A549 (cell line): ENCODE data around the gene CELF2. TPM values are rescaled to one million over a fixed set of nuclear protein-coding genes. Genes with fewer than 3 reads are reported as not detected.

Experiments used
- ATAC-seq, 2 experiments: fragments of 200-7000 bp in 1 of 2; fragments of >200 bp in 1 of 2; cut with Nextera tagmentation in 1 of 2; cut with Tn5 transposase in 1 of 2; 3 replicates each; pipeline versions ENCODE4 v1.8.0 to v1.9.1; 2018 to 2020; ENCODE audit warnings: mild to moderate bottlenecking in 1 of 2, moderate library complexity in 1 of 2
- CTCF ChIA-PET: fragments of 300-600 bp; sonication (Branson Sonifier 250); formaldehyde crosslinking; extraction: SDS; loops from one replicate; lab custom pipeline; 2021; ENCODE audit warnings: antibody characterized with exemption, inconsistent platforms; lab: Yijun Ruan, JAX
- POLR2A ChIA-PET: fragments of 350-600 bp; formaldehyde crosslinking; extraction: SDS; loops from one replicate; lab custom pipeline; 2021; ENCODE audit warnings: antibody characterized with exemption, inconsistent platforms; lab: Yijun Ruan, JAX
- DNase-seq, 2 experiments: peaks; one replicate each; pipeline versions ENCODE4 v3.0.0 to v3.0.0-alpha.2; 2011 to 2016; ENCODE audit warnings: low read depth in 1 of 2, low spot score in 1 of 2
- FAIRE-seq: peaks from 2 replicates; lab custom pipeline; 2011; peaks lifted over from hg19 to GRCh38; lab: Jason Lieb, UNC
- H3K27ac ChIP-seq, 2 experiments: fragments of >200 bp; sonication (Bioruptor Twin); formaldehyde crosslinking; 3 replicates each; pipeline ENCODE4 v1.5.1; 2016 to 2017
- H3K4me1 ChIP-seq: fragments of >200 bp; sonication (Bioruptor Twin); formaldehyde crosslinking; 3 replicates; pipeline ENCODE4 v1.6.1; 2016
- H3K4me2 ChIP-seq: fragments of >200 bp; sonication (Bioruptor Twin); formaldehyde crosslinking; 3 replicates; pipeline ENCODE4 v1.6.1; 2016
- H3K4me3 ChIP-seq: fragments of >200 bp; sonication (Bioruptor Twin); formaldehyde crosslinking; 3 replicates; pipeline ENCODE4 v1.5.1; 2016
- H3K9me3 ChIP-seq: fragments of >200 bp; sonication (Bioruptor Twin); formaldehyde crosslinking; 3 replicates; pipeline ENCODE4 v1.6.1; 2016
- CHD2 ChIP-seq: fragments of 150-350 bp; IDR thresholded peaks from 2 replicates; pipeline ENCODE4 v1.6.1; 2014; ENCODE audit warnings: low read length; ENCODE audit not compliant: partially characterized antibody
- CHD4 ChIP-seq: fragments of 200-600 bp; sonication (generic); IDR thresholded peaks from 2 replicates; pipeline ENCODE4 v1.6.1; 2016; ENCODE audit warnings: antibody characterized with exemption, mild to moderate bottlenecking, borderline replicate concordance
- EHMT2 ChIP-seq: fragments of 200-600 bp; sonication (generic); IDR thresholded peaks from 2 replicates; pipeline ENCODE4 v1.6.1; 2016; ENCODE audit warnings: antibody characterized with exemption, low read depth, mild to moderate bottlenecking, moderate library complexity
- FOSB ChIP-seq: fragments of 250-450 bp; sonication (Bioruptor Pico); IDR thresholded peaks from 2 replicates; pipeline ENCODE4 v1.5.0; 2020; ENCODE audit warnings: mild to moderate bottlenecking, moderate library complexity
- FOSL2 ChIP-seq, 2 experiments: fragments of 450-650 bp in 1 of 2; fragments of >200 bp in 1 of 2; sonication (Bioruptor Twin) in 1 of 2; formaldehyde crosslinking; IDR thresholded peaks; 2 replicates each; pipeline versions ENCODE4 v1.5.0 to v1.6.1; 2016 to 2020; ENCODE audit warnings: mild to moderate bottlenecking in 1 of 2, moderate library complexity in 1 of 2
- GATA3 ChIP-seq: IDR thresholded peaks from 2 replicates; pipeline ENCODE4 v1.6.1; 2012; ENCODE audit warnings: borderline replicate concordance
- HDAC2 ChIP-seq: fragments of 200-600 bp; sonication (generic); IDR thresholded peaks from 2 replicates; pipeline ENCODE4 v1.6.1; 2016
- HES2 ChIP-seq: fragments of >200 bp; sonication (Bioruptor Twin); formaldehyde crosslinking; IDR thresholded peaks from 2 replicates; pipeline ENCODE4 v1.6.1; 2016
- HOXA7 ChIP-seq: fragments of 250-450 bp; sonication (Bioruptor Pico); IDR thresholded peaks from 2 replicates; pipeline ENCODE4 v1.5.0; 2020; ENCODE audit warnings: mild to moderate bottlenecking, moderate library complexity
- JUN ChIP-seq, 2 experiments: fragments of >200 bp; sonication (Bioruptor Twin); formaldehyde crosslinking; IDR thresholded peaks; 2 replicates in 1 of 2; 3 replicates in 1 of 2; pipeline ENCODE4 v1.6.1; 2016 to 2017
- JUNB ChIP-seq: fragments of >200 bp; sonication (Bioruptor Twin); formaldehyde crosslinking; IDR thresholded peaks from 2 replicates; pipeline ENCODE4 v1.6.1; 2016
- KDM1A ChIP-seq: fragments of 200-600 bp; sonication (generic); IDR thresholded peaks from 2 replicates; pipeline ENCODE4 v1.6.1; 2016; ENCODE audit warnings: low read depth, mild to moderate bottlenecking
- MAFK ChIP-seq: fragments of 450-650 bp; IDR thresholded peaks from 2 replicates; pipeline ENCODE4 v1.6.1; 2014; ENCODE audit not compliant: partially characterized antibody
- RCOR1 ChIP-seq: fragments of 150-350 bp; IDR thresholded peaks from 2 replicates; pipeline ENCODE4 v1.6.1; 2014; ENCODE audit warnings: antibody characterized with exemption, low read length, low read depth
- ZFP36 ChIP-seq: fragments of 450-650 bp; IDR thresholded peaks from 2 replicates; pipeline ENCODE4 v1.6.1; 2014; ENCODE audit warnings: borderline replicate concordance; ENCODE audit not compliant: partially characterized antibody
- ZNF302 ChIP-seq: fragments of 250-450 bp; sonication (Bioruptor Pico); IDR thresholded peaks from 2 replicates; pipeline ENCODE4 v1.9.0; 2021; ENCODE audit warnings: inconsistent platforms, mild to moderate bottlenecking, moderate library complexity
- WGBS: methylation state at CpG from one replicate; pipeline ENCODE4 v1.1.6; 2017; ENCODE audit errors: missing lambda C conversion rate; 5-methylcytosine and 5-hydroxymethylcytosine counted together
- polyA plus RNA-seq, 4 experiments: library from polyadenylated mRNA; depleted of rRNA in 3 of 4; stranded (reverse); fragments of >200 nt; fragmentation: RNase III in 1 of 4; extraction: RNeasy Plus Mini Kit Qiagen cat#74134 plus additional on column Dnase treatment in 1 of 4; gene quantifications; 2 replicates in 3 of 4; 3 replicates in 1 of 4; pipeline ENCODE4 v1.2.3, GENCODE V29; 2011 to 2017
- TF ChIP-seq, protein P1 (sequence below): fragments of 200-600 bp; sonication (generic); IDR thresholded peaks from 2 replicates; pipeline ENCODE4 v1.6.1; 2016; ENCODE audit warnings: antibody characterized with exemption, mild to moderate bottlenecking, moderate library complexity

The CELF2 gene
- polyA plus RNA-seq, 2 of the 4 experiments (the other 2 are of a cell fraction): 0.01 to 0.03 TPM

DNA sequence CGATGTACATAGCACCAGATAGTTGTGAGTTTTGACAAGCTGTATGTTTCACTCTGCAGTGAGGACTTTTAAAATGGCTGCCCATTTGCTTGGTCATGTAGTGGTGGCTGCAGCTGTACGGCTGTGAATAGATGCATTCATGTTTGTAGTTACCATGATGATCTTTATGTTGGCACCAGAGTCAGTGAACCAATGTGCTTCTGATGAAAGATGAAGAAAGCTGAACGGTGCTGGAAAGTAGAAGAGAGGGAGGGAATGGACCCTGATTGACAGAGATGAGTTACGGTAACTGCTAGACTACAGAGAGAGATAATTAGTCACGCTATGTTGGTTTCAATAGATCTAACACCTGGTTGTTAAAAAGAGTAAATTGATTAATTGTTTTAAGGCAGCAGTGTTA, 256.8 kb downstream of the CELF2 start:
- H3K4me2 ChIP-seq: no peak overlapping the region
- no peak overlapping the region for H3K4me3 ChIP-seq
- TF ChIP-seq HDAC2: no peak
- no peak for TF ChIP-seq EHMT2
- no peak for TF ChIP-seq FOSB (CRISPR knock-in tag)
- no peak overlapping the region for H3K27ac ChIP-seq
- no peak for FAIRE-seq
- 31% methylated on average over 5 of the region's 5 CpGs for WGBS
- H3K4me1 ChIP-seq: no peaks in the 10 kb centered on the region
- CTCF ChIA-PET: interaction anchor here (0.6 to 1.4 kb wide), 3 partner anchors 8 to 670 kb away, joined by 3 to 4 read pairs (median 4); no protein-coding TSS in a partner anchor
- ATAC-seq: no peak
- H3K9me3 ChIP-seq: no peaks in the 10 kb centered on the region
- POLR2A ChIA-PET: no interaction called here
- DNase-seq: no peak

- WGBS: 50% methylated on average over 12 of the region's 12 CpGs
- Histone ChIP-seq H3K4me2 (no peak overlapping the region), H3K4me1 (no peaks in the 10 kb centered on the region), H3K27ac (no peak overlapping the region), H3K9me3 (no peaks in the 10 kb centered on the region), H3K4me3 (no peak overlapping the region)
- TF ChIP-seq EHMT2 (no peak), JUNB (no peak), JUN (IDR thresholded peaks at IDR 0.05) (no peak), HES2 (no peak), KDM1A (no peak), GATA3 (no peak), ZFP36 (no peak), MAFK (no peak), HDAC2 (no peak), RCOR1 (no peak), CHD4 (no peak), FOSL2 (IDR thresholded peaks at IDR 0.05) (no peak), FOSL2 (CRISPR knock-in tag; IDR thresholded peaks at IDR 0.05) (no peak), HOXA7 (CRISPR knock-in tag) (no peak), CHD2 (no peak)
- TF ChIP-seq, protein P1, sequence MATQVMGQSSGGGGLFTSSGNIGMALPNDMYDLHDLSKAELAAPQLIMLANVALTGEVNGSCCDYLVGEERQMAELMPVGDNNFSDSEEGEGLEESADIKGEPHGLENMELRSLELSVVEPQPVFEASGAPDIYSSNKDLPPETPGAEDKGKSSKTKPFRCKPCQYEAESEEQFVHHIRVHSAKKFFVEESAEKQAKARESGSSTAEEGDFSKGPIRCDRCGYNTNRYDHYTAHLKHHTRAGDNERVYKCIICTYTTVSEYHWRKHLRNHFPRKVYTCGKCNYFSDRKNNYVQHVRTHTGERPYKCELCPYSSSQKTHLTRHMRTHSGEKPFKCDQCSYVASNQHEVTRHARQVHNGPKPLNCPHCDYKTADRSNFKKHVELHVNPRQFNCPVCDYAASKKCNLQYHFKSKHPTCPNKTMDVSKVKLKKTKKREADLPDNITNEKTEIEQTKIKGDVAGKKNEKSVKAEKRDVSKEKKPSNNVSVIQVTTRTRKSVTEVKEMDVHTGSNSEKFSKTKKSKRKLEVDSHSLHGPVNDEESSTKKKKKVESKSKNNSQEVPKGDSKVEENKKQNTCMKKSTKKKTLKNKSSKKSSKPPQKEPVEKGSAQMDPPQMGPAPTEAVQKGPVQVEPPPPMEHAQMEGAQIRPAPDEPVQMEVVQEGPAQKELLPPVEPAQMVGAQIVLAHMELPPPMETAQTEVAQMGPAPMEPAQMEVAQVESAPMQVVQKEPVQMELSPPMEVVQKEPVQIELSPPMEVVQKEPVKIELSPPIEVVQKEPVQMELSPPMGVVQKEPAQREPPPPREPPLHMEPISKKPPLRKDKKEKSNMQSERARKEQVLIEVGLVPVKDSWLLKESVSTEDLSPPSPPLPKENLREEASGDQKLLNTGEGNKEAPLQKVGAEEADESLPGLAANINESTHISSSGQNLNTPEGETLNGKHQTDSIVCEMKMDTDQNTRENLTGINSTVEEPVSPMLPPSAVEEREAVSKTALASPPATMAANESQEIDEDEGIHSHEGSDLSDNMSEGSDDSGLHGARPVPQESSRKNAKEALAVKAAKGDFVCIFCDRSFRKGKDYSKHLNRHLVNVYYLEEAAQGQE: no peak
- ChIA-PET CTCF (interaction anchor here (0.6 to 1.4 kb wide), 2 partner anchors 10 to 490 kb away, joined by 3 to 4 read pairs; no protein-coding TSS in a partner anchor), POLR2A (no interaction called here)
- ATAC-seq (no peak), FAIRE-seq (no peak), DNase-seq (no peak)
Observed at GRCh38 chr10:11275651-11276050, 258.0 kb downstream of the CELF2 start.

GRCh38 chr10:11276449-11276990, 258.8 kb downstream of the CELF2 start:
- Histone ChIP-seq H3K9me3 (no peaks in the 10 kb centered on the region), H3K4me2 (no peak overlapping the region), H3K4me3 (no peak overlapping the region), H3K4me1 (no peaks in the 10 kb centered on the region), H3K27ac (no peak overlapping the region)
- CTCF ChIA-PET: no interaction called here
- DNase-seq (no peak), FAIRE-seq (no peak), ATAC-seq (no peak)
- POLR2A ChIA-PET: no interaction called here
- TF ChIP-seq FOSL2 (IDR thresholded peaks at IDR 0.05) (no peak), FOSL2 (CRISPR knock-in tag; IDR thresholded peaks at IDR 0.05) (no peak), ZNF302 (CRISPR knock-in tag) (no peak)
- TF ChIP-seq, protein P1: no peak
- 38% methylated on average over 10 of the region's 10 CpGs for WGBS
